Stimulated activated CD4-positive, alpha-beta T cell treated with anti-CD3 and anti-CD28 coated beads, Interleukin-4, amount 100 ng/mL, for 1 hour (primary cell): ENCODE measurements around the gene UBE2J2.

ENCODE experiments used
- DNase-seq: peaks from one replicate; pipeline ENCODE4 v3.0.0-alpha.2; 2020

Gene UBE2J2

GRCh38 chr1:1239227-1239613, 34.4 kb downstream of the UBE2J2 start:
- DNase-seq: no peak

- no peak for DNase-seq
These were observed 34.9 kb downstream of the UBE2J2 start for GRCh38 chr1:1238702-1239178.

GRCh38 chr1:1237874-1238701, 35.6 kb downstream of the UBE2J2 start:
- no peak for DNase-seq

GRCh38 chr1:1236945-1237873, 36.4 kb downstream of the UBE2J2 start:
- no peak for DNase-seq

GRCh38 chr1:1236176-1236763, 37.4 kb downstream of the UBE2J2 start:
- DNase-seq: no peak

DNA sequence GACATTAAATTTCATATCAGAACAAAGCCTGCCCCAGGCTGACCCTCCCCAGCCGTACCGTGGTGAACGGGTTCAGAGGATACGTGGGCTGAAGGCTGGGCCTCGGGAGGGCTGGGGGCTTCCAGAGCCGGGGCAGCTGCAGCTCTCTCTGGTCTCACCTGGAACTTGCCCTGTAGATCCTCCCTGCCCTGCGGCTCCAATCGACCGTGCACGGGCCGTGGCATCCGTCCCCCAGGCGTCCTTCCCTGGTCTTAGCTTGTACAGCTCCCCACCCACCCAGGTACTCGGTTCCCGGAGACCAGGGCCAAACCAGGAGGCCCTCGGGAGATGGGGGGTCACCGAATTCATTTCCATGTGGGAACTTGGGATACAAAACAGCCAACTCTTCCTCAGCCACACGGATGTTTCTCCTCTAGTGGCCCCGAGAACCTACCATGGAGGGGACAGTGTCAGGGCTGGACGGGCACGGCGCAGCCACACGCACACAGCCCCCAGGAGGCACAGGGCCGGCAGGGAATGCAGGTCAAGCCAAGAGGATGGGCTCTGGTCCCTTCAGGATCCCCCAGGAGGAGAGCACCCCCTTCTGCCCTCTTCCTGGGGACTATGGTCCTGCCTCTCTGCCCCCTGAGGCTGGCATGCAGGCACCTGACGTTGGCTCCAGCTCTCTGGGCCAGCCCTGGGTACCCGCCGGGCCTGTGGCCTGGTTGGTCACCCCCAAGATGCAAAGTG, 38.5 kb downstream of the UBE2J2 start:
- no peak for DNase-seq

DNA sequence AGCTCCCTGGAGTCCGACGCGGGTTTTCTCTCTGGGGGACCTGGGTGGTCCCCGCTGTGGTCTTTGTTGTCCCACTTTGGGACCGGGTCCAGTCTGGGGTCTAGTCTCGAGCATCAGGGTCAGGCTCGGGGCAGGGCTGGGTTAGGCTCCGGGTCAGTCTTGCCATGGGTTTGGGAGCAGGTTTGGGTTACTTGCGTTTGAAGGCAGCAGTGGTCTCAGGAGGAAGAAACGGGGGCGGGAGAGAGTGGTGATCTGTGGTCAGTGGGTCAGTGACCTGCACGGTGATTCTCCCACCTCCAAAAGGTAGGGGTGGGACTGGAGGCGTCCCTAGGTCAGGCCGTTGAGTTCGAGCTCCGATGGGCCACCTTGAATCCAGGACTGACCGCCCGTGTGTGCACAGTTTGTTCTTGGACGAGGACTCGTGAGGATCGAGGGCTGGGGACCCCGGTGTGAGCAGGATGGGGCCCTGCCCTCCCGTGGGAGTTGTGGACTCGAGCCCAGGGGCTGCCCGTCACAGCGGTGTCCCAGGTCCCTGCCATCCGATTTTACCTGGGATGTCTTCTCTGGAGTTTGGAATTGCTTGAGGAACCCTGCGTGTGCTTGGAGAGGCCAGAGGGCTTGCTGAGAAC, 39.4 kb downstream of the UBE2J2 start:
- DNase-seq: no peak

DNA sequence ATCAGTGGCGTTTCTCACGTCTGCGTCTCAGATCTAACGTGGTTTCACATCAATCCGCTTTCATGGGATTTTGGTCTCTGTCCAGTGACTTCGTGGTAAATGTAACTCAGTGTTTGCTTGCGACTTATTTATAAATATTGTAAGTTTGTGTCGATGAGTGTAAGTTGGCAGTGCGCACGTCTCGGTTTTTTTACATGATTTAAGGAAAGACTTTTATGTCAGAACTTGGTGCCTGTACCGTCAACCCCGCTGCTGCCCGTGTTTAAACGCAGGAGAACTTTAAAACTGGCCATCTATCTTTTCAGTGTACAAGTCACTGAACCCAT, 40.1 kb downstream of the UBE2J2 start:
- no peak for DNase-seq

DNA sequence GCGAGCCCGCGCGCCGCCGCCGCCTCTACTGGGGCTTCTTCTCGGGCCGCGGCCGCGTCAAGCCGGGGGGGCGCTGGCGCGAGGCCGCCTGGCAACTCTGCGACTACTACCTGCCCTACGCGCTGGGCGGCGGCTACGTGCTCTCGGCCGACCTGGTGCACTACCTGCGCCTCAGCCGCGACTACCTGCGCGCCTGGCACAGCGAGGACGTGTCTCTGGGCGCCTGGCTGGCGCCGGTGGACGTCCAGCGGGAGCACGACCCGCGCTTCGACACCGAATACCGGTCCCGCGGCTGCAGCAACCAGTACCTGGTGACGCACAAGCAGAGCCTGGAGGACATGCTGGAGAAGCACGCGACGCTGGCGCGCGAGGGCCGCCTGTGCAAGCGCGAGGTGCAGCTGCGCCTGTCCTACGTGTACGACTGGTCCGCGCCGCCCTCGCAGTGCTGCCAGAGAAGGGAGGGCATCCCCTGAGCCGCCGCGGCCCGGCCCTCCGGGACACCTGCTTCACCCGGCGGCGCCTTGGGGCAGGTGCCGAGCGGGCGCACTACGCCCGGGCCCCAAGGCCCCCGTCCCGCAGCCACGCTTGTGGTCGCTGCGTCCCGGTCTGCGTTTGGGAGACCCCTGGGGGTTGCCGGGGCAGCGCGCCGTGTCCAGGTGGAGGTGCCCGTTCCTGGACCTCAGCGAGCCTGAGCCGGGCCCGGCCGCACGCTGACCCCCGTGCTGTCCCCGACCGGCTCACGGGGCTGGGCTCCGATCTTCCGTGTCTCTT, 40.7 kb downstream of the UBE2J2 start:
- DNase-seq: no peak

- DNase-seq: no peak
These were observed 41.4 kb downstream of the UBE2J2 start, which contains the start of gene B3GALT6 for GRCh38 chr1:1232208-1232795. Gene B3GALT6 (plus strand): TSS chr1:1232237. CDS start chr1:1232279, 42 bp downstream.

GRCh38 chr1:1231400-1232207, 42.0 kb downstream of the UBE2J2 start, which contains the start of gene SDF4:
Gene SDF4 (minus strand): TSS chr1:1232001. CDS start chr1:1228772, 3,229 bp downstream.
- DNase-seq: peak; percentile 97

- DNase-seq: no peak
These were observed 42.8 kb downstream of the UBE2J2 start for GRCh38 chr1:1230656-1231399.

GRCh38 chr1:1229770-1230169, 43.9 kb downstream of the UBE2J2 start:
- DNase-seq: no peak

GRCh38 chr1:1228596-1229321, 44.9 kb downstream of the UBE2J2 start:
- DNase-seq: no peak

DNA sequence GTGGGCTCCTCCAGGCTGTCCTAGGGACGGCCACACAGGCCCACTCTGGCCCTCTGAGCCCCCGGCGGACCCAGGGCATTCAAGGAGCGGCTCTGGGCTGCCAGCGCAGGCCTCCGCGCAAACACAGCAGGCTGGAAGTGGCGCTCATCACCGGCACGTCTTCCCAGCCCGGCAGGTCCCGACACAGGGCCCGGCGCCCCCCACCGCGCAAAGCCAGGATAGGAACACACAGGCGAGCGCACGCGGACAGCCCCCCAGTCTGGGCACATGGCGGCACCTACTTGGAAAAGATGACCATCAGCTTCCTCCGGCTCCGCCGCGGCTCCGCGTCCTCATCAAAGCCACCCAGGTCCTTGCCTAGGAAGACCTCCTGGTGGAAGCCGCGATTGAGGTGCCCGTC, 45.5 kb downstream of the UBE2J2 start:
- no peak for DNase-seq

- no peak for DNase-seq
These were observed 46.3 kb downstream of the UBE2J2 start for GRCh38 chr1:1227386-1227785.

DNA sequence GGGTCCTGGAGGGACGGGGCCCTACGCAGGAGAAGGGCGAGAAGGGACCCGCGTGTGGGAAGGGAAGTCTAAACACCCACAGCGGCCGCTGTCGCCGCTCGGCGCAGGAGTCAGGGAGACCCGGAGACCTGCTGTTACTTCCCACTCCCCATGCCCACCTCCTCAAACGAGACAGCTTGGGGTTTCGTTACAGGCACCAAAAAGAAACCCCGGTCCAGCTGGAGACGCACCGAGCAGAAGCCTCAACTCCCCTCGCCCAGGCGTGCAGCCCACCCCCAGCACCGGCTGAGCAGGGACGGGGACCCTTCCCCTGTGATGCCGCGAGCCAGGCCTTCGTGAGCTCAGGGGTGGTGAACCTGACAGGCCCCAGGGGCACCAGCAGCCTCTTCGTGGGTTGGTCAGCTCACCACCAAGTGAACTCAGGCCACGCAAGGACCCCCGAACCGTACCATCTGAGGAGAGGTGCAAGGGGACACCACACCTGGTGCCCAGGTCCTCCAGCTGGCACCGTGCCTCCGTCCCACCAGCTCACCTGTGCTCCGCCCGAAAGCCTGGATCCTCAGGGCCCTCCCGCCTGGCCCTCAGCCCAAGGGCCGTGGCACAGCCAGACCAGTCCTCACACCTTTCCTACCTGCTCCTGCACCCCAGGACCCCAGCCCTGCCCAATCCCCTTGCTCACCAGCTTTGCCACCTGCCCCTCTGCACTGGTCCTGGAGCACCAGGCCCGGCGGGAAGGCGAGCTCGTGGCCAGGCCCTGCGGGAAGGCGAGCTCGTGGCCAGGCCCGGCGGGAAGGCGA, 46.9 kb downstream of the UBE2J2 start:
- no peak for DNase-seq

GRCh38 chr1:1225913-1226312, 47.7 kb downstream of the UBE2J2 start:
- DNase-seq: no peak
